IPS-20b (cell line): ENCODE results near the gene NIPA2.

Experiments used
- H3K27ac ChIP-seq: one replicate; pipeline ENCODE4 v1.5.1; 2013; ENCODE audit warnings: low read length
- H3K27me3 ChIP-seq: 2 replicates; pipeline ENCODE4 v1.6.1; 2013; ENCODE audit warnings: mild to moderate bottlenecking, low read length, inconsistent platforms; ENCODE audit not compliant: insufficient read depth
- H3K36me3 ChIP-seq: 2 replicates; pipeline ENCODE4 v1.6.1; 2013; ENCODE audit warnings: low read depth, mild to moderate bottlenecking, inconsistent platforms, low read length, moderate library complexity; ENCODE audit not compliant: insufficient read depth
- H3K4me1 ChIP-seq: 2 replicates; pipeline ENCODE4 v1.6.1; 2013; ENCODE audit warnings: mild to moderate bottlenecking, control low read depth, inconsistent platforms, low read length, moderate library complexity; ENCODE audit not compliant: insufficient read depth
- H3K4me3 ChIP-seq: 2 replicates; pipeline ENCODE4 v1.5.1; 2013; ENCODE audit warnings: mild to moderate bottlenecking, low read length, inconsistent platforms
- H3K9ac ChIP-seq: 2 replicates; pipeline ENCODE4 v1.6.1; 2013; ENCODE audit warnings: low read depth, mild to moderate bottlenecking, inconsistent platforms, low read length, moderate library complexity
- H3K9me3 ChIP-seq: 2 replicates; pipeline ENCODE4 v1.6.1; 2013; ENCODE audit warnings: mild to moderate bottlenecking, low read depth, low read length, inconsistent platforms; ENCODE audit not compliant: insufficient read depth

The NIPA2 gene

GRCh38 chr15:22868928-22869327, 30.5 kb downstream of the NIPA2 start:
- H3K4me3 ChIP-seq = no peak overlapping the region
- no peaks in the 10 kb centered on the region for H3K9me3 ChIP-seq
- H3K27ac ChIP-seq = no peak overlapping the region
- H3K4me1 ChIP-seq = peaks cover 10% of the 10 kb centered on the region
- no peaks in the 10 kb centered on the region for H3K27me3 ChIP-seq
- H3K9ac ChIP-seq = no peak overlapping the region
- peaks cover 94% of the 10 kb centered on the region for H3K36me3 ChIP-seq

GRCh38 chr15:22869856-22870255, 31.4 kb downstream of the NIPA2 start:
- Histone ChIP-seq H3K27me3 (no peaks in the 10 kb centered on the region), H3K4me3 (no peak overlapping the region), H3K27ac (no peak overlapping the region), H3K9me3 (no peaks in the 10 kb centered on the region), H3K9ac (no peak overlapping the region), H3K4me1 (peaks cover 10% of the 10 kb centered on the region), H3K36me3 (peaks cover 95% of the 10 kb centered on the region)

DNA sequence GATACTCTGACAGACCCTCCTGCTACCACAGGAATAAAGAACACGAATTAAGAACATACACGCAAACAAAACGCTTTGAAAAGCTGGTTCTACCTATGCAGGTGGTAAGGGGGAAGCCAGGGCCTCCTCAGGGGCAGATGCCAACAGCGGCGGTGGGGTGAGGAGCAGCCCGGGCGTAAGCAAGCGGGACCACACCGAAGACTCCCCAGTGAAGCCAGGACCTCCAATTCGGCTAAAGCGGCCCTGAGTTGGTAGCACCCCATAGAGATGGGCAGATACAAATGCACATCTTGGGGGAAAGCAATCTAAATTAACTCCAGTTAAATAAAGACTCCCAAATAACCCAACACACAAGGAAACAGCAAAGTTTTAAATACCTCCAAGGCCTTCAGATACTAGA, 32.4 kb downstream of the NIPA2 start:
- Histone ChIP-seq H3K27ac (no peak overlapping the region), H3K27me3 (no peaks in the 10 kb centered on the region)

DNA sequence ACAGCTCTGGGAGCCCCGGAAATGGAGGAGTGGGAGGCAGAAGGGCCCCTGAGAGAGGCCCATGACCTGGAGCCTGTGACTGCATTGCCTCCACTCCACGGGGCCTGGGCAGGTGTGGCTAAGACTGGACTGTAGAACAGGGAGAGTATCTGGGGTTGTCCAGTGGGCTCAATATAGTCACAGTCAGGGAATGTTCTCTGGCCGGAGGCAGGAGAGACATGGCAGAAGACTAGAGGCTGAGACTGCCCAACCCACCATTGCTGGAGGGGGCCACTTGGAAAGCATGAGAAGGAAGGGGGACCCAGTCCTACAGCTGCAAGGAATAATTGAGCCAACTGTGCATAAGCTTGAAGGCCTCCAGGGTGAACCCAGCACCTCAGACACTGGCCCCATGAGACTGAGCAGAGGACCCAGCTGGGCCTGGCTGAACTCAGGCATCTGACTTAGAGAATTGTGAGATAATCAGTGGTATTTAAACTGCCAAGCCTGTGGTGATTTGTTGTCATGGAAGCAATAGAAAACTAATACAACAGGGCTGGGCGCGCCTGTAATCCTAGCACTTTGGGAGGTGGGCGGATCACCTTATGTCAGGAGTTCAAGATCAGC, 33.1 kb downstream of the NIPA2 start:
- H3K36me3 ChIP-seq = peaks cover 86% of the 10 kb centered on the region
- no peaks in the 10 kb centered on the region for H3K9me3 ChIP-seq
- H3K27ac ChIP-seq = no peak overlapping the region
- no peaks in the 10 kb centered on the region for H3K27me3 ChIP-seq
- peaks cover 10% of the 10 kb centered on the region for H3K4me1 ChIP-seq
- H3K4me3 ChIP-seq = no peak overlapping the region
- H3K9ac ChIP-seq = no peak overlapping the region

More for the DNA sequence above, 32.4 kb downstream of the NIPA2 start:
- Histone ChIP-seq H3K9ac (no peak overlapping the region), H3K4me1 (peaks cover 10% of the 10 kb centered on the region), H3K4me3 (no peak overlapping the region), H3K9me3 (no peaks in the 10 kb centered on the region), H3K36me3 (peaks cover 89% of the 10 kb centered on the region)

- Histone ChIP-seq H3K36me3 (peaks cover 70% of the 10 kb centered on the region), H3K27ac (peak overlapping the region; percentile 68), H3K9me3 (no peaks in the 10 kb centered on the region), H3K27me3 (no peaks in the 10 kb centered on the region), H3K4me1 (peaks cover 10% of the 10 kb centered on the region), H3K9ac (peak overlapping the region; percentile 51; the same call in 1 of the 2 replicates), H3K4me3 (no peak overlapping the region)
Observed at GRCh38 chr15:22872936-22873701, 34.7 kb downstream of the NIPA2 start.

- no peaks in the 10 kb centered on the region for H3K27me3 ChIP-seq
- peaks cover 10% of the 10 kb centered on the region for H3K4me1 ChIP-seq
- peak overlapping the region; percentile 51; the same call in 1 of the 2 replicates for H3K9ac ChIP-seq
- peaks cover 63% of the 10 kb centered on the region for H3K36me3 ChIP-seq
- H3K4me3 ChIP-seq = no peak overlapping the region
- peak overlapping the region; percentile 68 for H3K27ac ChIP-seq
- no peaks in the 10 kb centered on the region for H3K9me3 ChIP-seq
Observed at GRCh38 chr15:22873841-22874240, 35.4 kb downstream of the NIPA2 start.

- H3K9ac ChIP-seq = no peak overlapping the region
- peaks cover 59% of the 10 kb centered on the region for H3K36me3 ChIP-seq
- H3K27ac ChIP-seq = no peak overlapping the region
- H3K9me3 ChIP-seq = no peaks in the 10 kb centered on the region
- H3K27me3 ChIP-seq = no peaks in the 10 kb centered on the region
- H3K4me3 ChIP-seq = no peak overlapping the region
- H3K4me1 ChIP-seq = peaks cover 10% of the 10 kb centered on the region
Observed at GRCh38 chr15:22874256-22874655, 35.8 kb downstream of the NIPA2 start.

DNA sequence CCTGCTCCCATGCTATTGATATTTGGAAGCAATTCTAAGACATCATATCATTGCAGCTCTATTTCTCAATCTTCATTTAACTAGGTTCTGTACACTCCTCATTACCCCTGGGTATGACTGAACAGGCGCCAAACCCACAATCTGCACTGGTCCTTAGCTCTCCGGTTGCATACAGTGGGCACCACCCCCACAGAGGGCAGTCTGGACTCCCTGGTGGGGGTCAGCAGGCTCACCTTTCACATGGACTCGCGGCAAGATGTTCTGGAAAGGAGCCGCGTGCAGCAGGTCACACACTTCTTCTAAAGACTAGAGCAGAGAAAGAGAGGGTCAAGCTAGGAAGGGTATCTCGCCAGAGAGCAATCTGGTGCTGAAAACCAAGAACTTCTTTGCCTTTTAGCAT, 36.5 kb downstream of the NIPA2 start:
- Histone ChIP-seq H3K27me3 (no peaks in the 10 kb centered on the region), H3K4me3 (no peak overlapping the region), H3K27ac (no peak overlapping the region), H3K36me3 (peaks cover 52% of the 10 kb centered on the region), H3K9me3 (no peaks in the 10 kb centered on the region), H3K4me1 (peaks cover 10% of the 10 kb centered on the region), H3K9ac (no peak overlapping the region)

GRCh38 chr15:22877117-22877516, 38.7 kb downstream of the NIPA2 start:
- peaks cover 49% of the 10 kb centered on the region for H3K36me3 ChIP-seq
- peaks cover 10% of the 10 kb centered on the region for H3K4me1 ChIP-seq
- no peaks in the 10 kb centered on the region for H3K9me3 ChIP-seq
- H3K27me3 ChIP-seq = no peaks in the 10 kb centered on the region
- H3K9ac ChIP-seq = no peak overlapping the region
- no peak overlapping the region for H3K27ac ChIP-seq
- H3K4me3 ChIP-seq = no peak overlapping the region

GRCh38 chr15:22877607-22878006, 39.1 kb downstream of the NIPA2 start:
- Histone ChIP-seq H3K27me3 (no peaks in the 10 kb centered on the region), H3K27ac (no peak overlapping the region)

GRCh38 chr15:22878103-22878502, 39.6 kb downstream of the NIPA2 start:
- Histone ChIP-seq H3K9ac (no peak overlapping the region), H3K27me3 (no peaks in the 10 kb centered on the region), H3K36me3 (peaks cover 49% of the 10 kb centered on the region), H3K27ac (no peak overlapping the region), H3K4me3 (no peak overlapping the region), H3K4me1 (peaks cover 6% of the 10 kb centered on the region), H3K9me3 (no peaks in the 10 kb centered on the region)

More at GRCh38 chr15:22877607-22878006, 39.1 kb downstream of the NIPA2 start:
- no peak overlapping the region for H3K9ac ChIP-seq
- H3K4me3 ChIP-seq = no peak overlapping the region
- H3K4me1 ChIP-seq = peaks cover 10% of the 10 kb centered on the region
- peaks cover 49% of the 10 kb centered on the region for H3K36me3 ChIP-seq
- H3K9me3 ChIP-seq = no peaks in the 10 kb centered on the region
